Esophagus muscularis mucosa (tissue), 4 donors: ENCODE data around the gene CNTD1. TPM values are rescaled to one million over a fixed set of nuclear protein-coding genes. Genes with fewer than 3 reads are reported as not detected.
A peak's percentile ranks its signal among the peaks of the same experiment; 100 is the strongest.

Experiments used
- DNase-seq: peaks from one replicate; pipeline ENCODE4 v3.0.0-alpha.2; 2017; ENCODE audit errors: extremely low spot score
- H3K27ac ChIP-seq, 4 donors: fragments of 200-600 bp; sonication (generic); replicated peaks in 1 of 4; 1 replicate in 3 of 4; 2 replicates in 1 of 4; pipeline ENCODE4 v1.5.1; 2016 to 2019; ENCODE audit warnings: mild to moderate bottlenecking in 1 of 4
- H3K27me3 ChIP-seq, 4 donors: fragments of 200-600 bp; sonication (generic); one replicate each; pipeline versions ENCODE4 v1.5.1 to v1.6.0; 2016 to 2019
- H3K36me3 ChIP-seq, 4 donors: fragments of 200-600 bp; sonication (generic); one replicate each; pipeline ENCODE4 v1.5.1; 2016 to 2019
- H3K4me1 ChIP-seq, 4 donors: fragments of 200-600 bp; sonication (generic); one replicate each; pipeline ENCODE4 v1.5.1; 2016 to 2019
- H3K4me3 ChIP-seq, 4 donors: fragments of 200-600 bp; sonication (generic); 1 replicate in 2 of 4; 2 replicates in 2 of 4; pipeline ENCODE4 v1.5.1; 2016 to 2019; ENCODE audit warnings: mild to moderate bottlenecking in 4 of 4, moderate library complexity in 1 of 4
- H3K9me3 ChIP-seq, 4 donors: fragments of 200-600 bp; sonication (generic); 1 replicate in 3 of 4; 2 replicates in 1 of 4; pipeline ENCODE4 v1.5.1; 2016 to 2019
- CTCF ChIP-seq, 3 experiments: fragments of 200-600 bp in 2 of 3; fragments of 450-650 bp in 1 of 3; sonication (generic) in 2 of 3; IDR thresholded peaks; one replicate each; pipeline ENCODE4 v1.5.1; 2017 to 2019; ENCODE audit warnings: antibody characterized with exemption in 3 of 3, mild to moderate bottlenecking in 2 of 3, moderate library complexity in 1 of 3
- EP300 ChIP-seq: sonication (generic); formaldehyde crosslinking; IDR thresholded peaks from one replicate; pipeline ENCODE4 v1.6.1; 2017; ENCODE audit warnings: antibody characterized with exemption
- POLR2A ChIP-seq: fragments of 450-650 bp; IDR thresholded peaks from one replicate; pipeline ENCODE4 v1.6.1; 2017; ENCODE audit warnings: antibody characterized with exemption, moderate library complexity, mild to moderate bottlenecking, low read depth
- POLR2AphosphoS5 ChIP-seq, 2 donors: sonication (generic); formaldehyde crosslinking; IDR thresholded peaks; one replicate each; pipeline ENCODE4 v1.6.1; 2017; ENCODE audit warnings: antibody characterized with exemption in 2 of 2
- WGBS: methylation state at CpG from one replicate; pipeline ENCODE4 v1.1.5; 2018; 5-methylcytosine and 5-hydroxymethylcytosine counted together
- intact Hi-C: fragments of 100-400 bp; cut with DNase I; formaldehyde crosslinking; loops from one replicate; pipeline ENCODE4 v1.15.1; 2023
- total RNA-seq, 4 donors: library from RNA; depleted of rRNA; stranded (reverse); fragments of >200 nt; gene quantifications; one replicate each; pipeline versions ENCODE4 v1.1.0 to v1.2.1, GENCODE V29; 2016

Gene CNTD1
- total RNA-seq, 4 donors from 2014 or later = 0.50 to 3.9 (median 0.57) TPM; not detected in 1

GRCh38 chr17:42798011-42798382 lies 664 bp upstream of the CNTD1 start:
- no peak for DNase-seq
- Histone ChIP-seq H3K36me3 (peaks cover 0 to 23% (median 14%) of the 10 kb centered on the region in 4 donors), H3K27me3 (no peaks in the 10 kb centered on the region), H3K4me1 (peaks cover 15 to 31% (median 28%) of the 10 kb centered on the region in 4 donors), H3K9me3 (no peaks in the 10 kb centered on the region), H3K4me3 (peak overlapping the region; percentile 72 to 94 (median 86)), H3K27ac (peak overlapping the region; percentile 80 to 82 (median 80))
- intact Hi-C loops = no loop called here
- TF ChIP-seq EP300 (no peak), CTCF (IDR thresholded peaks at IDR 0.05) (no peak), POLR2AphosphoS5 (IDR thresholded peaks at IDR 0.05) (no peak), POLR2A (no peak)
- WGBS = 18% methylated on average over 10 of the region's 10 CpGs

GRCh38 chr17:42803074-42803883 lies 4.6 kb downstream of the CNTD1 start:
- intact Hi-C loops = no loop called here
- Histone ChIP-seq H3K4me3 (no peak overlapping the region), H3K4me1 (peaks cover 0 to 52% (median 46%) of the 10 kb centered on the region in 4 donors), H3K27ac (peak overlapping the region; percentile 6 to 74 (median 68)), H3K9me3 (no peaks in the 10 kb centered on the region), H3K36me3 (no peaks in the 10 kb centered on the region), H3K27me3 (no peaks in the 10 kb centered on the region)
- no peak for DNase-seq
- TF ChIP-seq CTCF (IDR thresholded peaks at IDR 0.05) = no peak
- TF ChIP-seq POLR2A = no peak
- no peak for TF ChIP-seq EP300
- no peak for TF ChIP-seq POLR2AphosphoS5 (IDR thresholded peaks at IDR 0.05)
- WGBS = 45% methylated on average over 2 of the region's 2 CpGs

- peaks cover 0 to 14% (median 0%) of the 10 kb centered on the region in 4 donors for H3K36me3 ChIP-seq
- intact Hi-C loops = no loop called here
- DNase-seq = no peak
- TF ChIP-seq CTCF (IDR thresholded peaks at IDR 0.05) (no peak), POLR2AphosphoS5 (IDR thresholded peaks at IDR 0.05) (peak in 1 of 2 donors; percentile 50)
- H3K27me3 ChIP-seq = no peaks in the 10 kb centered on the region
- no peaks in the 10 kb centered on the region for H3K9me3 ChIP-seq
- no peak overlapping the region for H3K4me3 ChIP-seq
- H3K4me1 ChIP-seq = peaks cover 0 to 63% (median 55%) of the 10 kb centered on the region in 4 donors
- peak overlapping the region; percentile 56 to 74 (median 68) for H3K27ac ChIP-seq
- 54% methylated on average over 1 of the region's 1 CpG for WGBS
These were observed 6.3 kb downstream of the CNTD1 start for GRCh38 chr17:42804918-42805367.

GRCh38 chr17:42806249-42806648 lies 7.6 kb downstream of the CNTD1 start:
- TF ChIP-seq POLR2AphosphoS5 (IDR thresholded peaks at IDR 0.05) (no peak), EP300 (no peak), POLR2A (no peak), CTCF (IDR thresholded peaks at IDR 0.05) (no peak)
- H3K27me3 ChIP-seq = no peaks in the 10 kb centered on the region
- intact Hi-C loops = no loop called here
- no peak for DNase-seq
- peak overlapping the region; percentile 41 to 74 (median 62) for H3K27ac ChIP-seq
- WGBS = 85% methylated on average over 1 of the region's 1 CpG
- no peaks in the 10 kb centered on the region for H3K9me3 ChIP-seq
- no peak overlapping the region for H3K4me3 ChIP-seq
- peaks cover 0 to 64% (median 56%) of the 10 kb centered on the region in 4 donors for H3K4me1 ChIP-seq
- peaks cover 8 to 27% (median 10%) of the 10 kb centered on the region in 4 donors for H3K36me3 ChIP-seq
